ENCODE data around the gene RTL1.

Gene RTL1

DNA sequence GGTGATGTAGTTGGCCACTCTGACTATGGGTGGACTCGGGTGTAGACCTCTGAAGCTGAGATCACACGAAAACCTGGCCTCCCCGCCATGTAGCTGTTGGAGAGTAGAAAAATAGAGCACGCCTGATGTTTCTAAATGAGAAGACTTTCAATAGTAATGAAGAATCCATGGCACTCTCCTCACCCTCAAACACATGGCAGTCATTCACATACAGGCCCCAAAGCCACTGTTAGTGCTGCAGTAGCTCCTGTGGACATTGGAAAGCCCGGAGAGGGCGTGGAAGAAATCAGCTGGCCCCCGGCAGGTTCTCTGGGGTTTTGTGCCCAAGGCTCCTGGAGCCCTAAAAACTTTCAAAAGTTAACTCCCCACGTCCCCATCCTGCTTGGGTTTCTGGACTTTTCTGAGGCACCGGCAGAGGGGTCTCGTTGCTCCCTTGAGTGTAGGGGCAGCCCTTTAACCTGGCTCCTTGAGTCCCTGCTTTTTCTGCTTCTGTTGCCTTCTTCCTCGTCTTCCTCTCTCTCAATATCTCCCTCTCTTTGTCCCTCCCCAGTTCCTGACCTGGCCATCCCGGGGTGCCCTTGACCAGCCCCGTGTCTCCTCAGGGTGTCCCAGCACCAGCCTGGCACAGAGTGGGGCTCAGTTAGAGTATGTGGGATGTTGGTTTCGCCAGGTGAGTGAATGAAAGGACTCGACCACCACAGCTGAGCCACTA, 69.3 kb downstream of the RTL1 start:
- H2AFZ ChIP-seq (ENCODE audit: low read length): no peak overlapping the region
- no peaks in the 10 kb centered on the region for H3K36me3 ChIP-seq (replicated peaks; ENCODE audit: insufficient read depth, low read length)
- no peaks in the 10 kb centered on the region for H4K20me1 ChIP-seq (ENCODE audit: insufficient read depth, low read length)
- H3K4me2 ChIP-seq (ENCODE audit: low read depth, low read length): no peak overlapping the region
- peaks cover 51% of the 10 kb centered on the region for H3K27me3 ChIP-seq (replicated peaks; ENCODE audit: insufficient read depth, low read length)
- H3F3A ChIP-seq (ENCODE audit: insufficient read depth, low read length): no peaks in the 10 kb centered on the region
- no peaks in the 10 kb centered on the region for H3K79me2 ChIP-seq (ENCODE audit: low read length)
- no peak for DNase-seq
- no peak overlapping the region for H3K27ac ChIP-seq (ENCODE audit: low read length)
- H3K4me3 ChIP-seq (ENCODE audit: low read length): no peak overlapping the region
- no peaks in the 10 kb centered on the region for H3K9me2 ChIP-seq (replicated peaks; ENCODE audit: insufficient read depth, low read length)
- TF ChIP-seq CTCF (IDR thresholded peaks at IDR 0.05; ENCODE audit: low read length) (no peak), EZH2phosphoT487 (IDR thresholded peaks at IDR 0.05; ENCODE audit: low read length) (no peak)
- H3K4me1 ChIP-seq (ENCODE audit: low read length): no peaks in the 10 kb centered on the region
- no peak overlapping the region for H3K9ac ChIP-seq (ENCODE audit: low read length)
- H3K9me3 ChIP-seq (replicated peaks; ENCODE audit: insufficient read depth, low read length): no peaks in the 10 kb centered on the region

- Histone ChIP-seq H3K4me3 (ENCODE audit: low read length) (no peak overlapping the region), H3K79me2 (ENCODE audit: low read length) (no peaks in the 10 kb centered on the region), H3K4me2 (ENCODE audit: low read depth, low read length) (no peak overlapping the region), H3F3A (ENCODE audit: insufficient read depth, low read length) (no peaks in the 10 kb centered on the region), H3K36me3 (replicated peaks; ENCODE audit: insufficient read depth, low read length) (no peaks in the 10 kb centered on the region), H4K20me1 (ENCODE audit: insufficient read depth, low read length) (no peaks in the 10 kb centered on the region), H3K27me3 (replicated peaks; ENCODE audit: insufficient read depth, low read length) (peaks cover 35% of the 10 kb centered on the region; the same call in 1 of the 2 replicates), H3K9me2 (replicated peaks; ENCODE audit: insufficient read depth, low read length) (no peaks in the 10 kb centered on the region), H3K9me3 (replicated peaks; ENCODE audit: insufficient read depth, low read length) (no peaks in the 10 kb centered on the region), H3K4me1 (ENCODE audit: low read length) (no peaks in the 10 kb centered on the region), H3K27ac (ENCODE audit: low read length) (no peak overlapping the region), H3K9ac (ENCODE audit: low read length) (no peak overlapping the region), H2AFZ (ENCODE audit: low read length) (no peak overlapping the region)
- TF ChIP-seq EZH2 (optimal IDR thresholded peaks at IDR 0.05; ENCODE audit: low read depth, low read length) (no peak), CTCF (IDR thresholded peaks at IDR 0.05; ENCODE audit: low read length) (no peak)
- no peak for DNase-seq
Measured at GRCh38 chr14:100832311-100832960, 71.1 kb downstream of the RTL1 start.

- H4K20me1 ChIP-seq (ENCODE audit: insufficient read depth, low read length): no peaks in the 10 kb centered on the region
- H3K27me3 ChIP-seq (replicated peaks; ENCODE audit: insufficient read depth, low read length): peaks cover 20% of the 10 kb centered on the region; the same call in 1 of the 2 replicates
- H3K4me3 ChIP-seq (ENCODE audit: low read length): no peak overlapping the region
- H3F3A ChIP-seq (ENCODE audit: insufficient read depth, low read length): no peaks in the 10 kb centered on the region
- no peaks in the 10 kb centered on the region for H3K4me1 ChIP-seq (ENCODE audit: low read length)
- H2AFZ ChIP-seq (ENCODE audit: low read length): no peak overlapping the region
- no peaks in the 10 kb centered on the region for H3K79me2 ChIP-seq (ENCODE audit: low read length)
- H3K27ac ChIP-seq (ENCODE audit: low read length): no peak overlapping the region
- H3K36me3 ChIP-seq (replicated peaks; ENCODE audit: insufficient read depth, low read length): no peaks in the 10 kb centered on the region
- H3K9me2 ChIP-seq (replicated peaks; ENCODE audit: insufficient read depth, low read length): no peaks in the 10 kb centered on the region
- H3K9ac ChIP-seq (ENCODE audit: low read length): no peak overlapping the region
- no peak for DNase-seq
- no peaks in the 10 kb centered on the region for H3K9me3 ChIP-seq (replicated peaks; ENCODE audit: insufficient read depth, low read length)
- no peak for TF ChIP-seq CTCF (IDR thresholded peaks at IDR 0.05; ENCODE audit: low read length)
- no peak for TF ChIP-seq EZH2 (optimal IDR thresholded peaks at IDR 0.05; ENCODE audit: low read depth, low read length)
- no peak for TF ChIP-seq EZH2phosphoT487 (IDR thresholded peaks at IDR 0.05; ENCODE audit: low read length)
- H3K4me2 ChIP-seq (ENCODE audit: low read depth, low read length): no peak overlapping the region
Measured at GRCh38 chr14:100830681-100831080, 72.8 kb downstream of the RTL1 start.
